ENCODE results near the gene FCHSD2. TPM values are rescaled to one million over a fixed set of nuclear protein-coding genes. Genes with fewer than 3 reads are reported as not detected.

The FCHSD2 gene
- total and polyA plus RNA-seq, 2 donors (not counting 1 experiment from before 2014, with no cell fraction given): 113 to 189 TPM

DNA sequence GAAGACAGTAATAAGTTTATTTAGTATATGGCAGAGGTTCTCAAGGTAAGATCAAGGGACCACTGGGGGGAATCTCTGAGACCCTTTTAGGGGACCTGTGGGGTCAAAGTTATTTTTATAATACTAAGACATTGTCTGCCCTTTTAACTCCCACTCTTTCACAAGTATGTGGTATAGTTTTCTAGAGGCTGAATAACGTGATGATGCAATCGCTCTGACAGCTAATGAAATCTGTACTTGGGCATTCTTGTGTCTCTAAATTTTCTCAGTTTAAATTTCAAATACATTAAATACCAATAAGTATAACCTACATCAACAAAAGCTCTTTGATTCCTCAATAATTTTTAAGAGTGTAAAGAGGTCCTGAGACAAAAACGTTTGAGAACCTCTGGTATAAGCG, 180.0 kb downstream of the FCHSD2 start:
- Histone ChIP-seq H3K36me3 (replicated peaks in 1 of 2; ENCODE audit: control extremely low read depth in 1 of 2, control insufficient read depth in 1 of 2, extremely low read depth in 1 of 2, insufficient read depth in 2 of 2, low read length in 1 of 2) (peaks cover 3 to 59% of the 10 kb centered on the region in 2 experiments), H3K4me1 (ENCODE audit: control insufficient read depth in 2 of 2, insufficient read depth in 2 of 2, low read length in 2 of 2) (peaks cover 9 to 11% of the 10 kb centered on the region in 2 donors), H3K4me3 (ENCODE audit: control extremely low read depth in 1 of 5, extremely low read depth in 1 of 5, insufficient read depth in 1 of 5, low read depth in 2 of 5, low read length in 4 of 5) (no peak overlapping the region), H3K27ac (ENCODE audit: low read length in 2 of 2) (peak overlapping the region in 1 of 2 donors; percentile 6), H3K27me3 (replicated peaks in 1 of 4; ENCODE audit: control extremely low read depth in 1 of 4, control insufficient read depth in 3 of 4, insufficient read depth in 4 of 4, low read length in 3 of 4) (no peaks in the 10 kb centered on the region), H3K9me3 (ENCODE audit: control extremely low read depth in 1 of 3, control insufficient read depth in 2 of 3, insufficient read depth in 1 of 3, low read length in 2 of 3) (peaks cover 0 to 3% (median 0%) of the 10 kb centered on the region in 3 donors), H3K9ac (ENCODE audit: low read length) (no peak overlapping the region), H3K4me2 (replicated peaks; ENCODE audit: low read depth, low read length, poor library complexity, severe bottlenecking) (no peak overlapping the region), H3K79me2 (ENCODE audit: control insufficient read depth, insufficient read depth, low read length) (peaks cover 94% of the 10 kb centered on the region), H2AFZ (ENCODE audit: insufficient read depth, low read depth, low read length, poor library complexity, severe bottlenecking) (no peak overlapping the region), H4K20me1 (ENCODE audit: control insufficient read depth, insufficient read depth, low read length, poor library complexity, severe bottlenecking) (peaks cover 5% of the 10 kb centered on the region)
- no peak for DNase-seq
- intact Hi-C loops (cut with micrococcal nuclease): no loop called here
- H3K27ac Mint-ChIP-seq: peak overlapping the region; percentile 26
- H3K4me3 Mint-ChIP-seq: no peak overlapping the region
- CTCF ChIA-PET: interaction anchor here (0.7 kb wide), 1 partner anchor 709 kb away, joined by 5 read pairs; no protein-coding TSS in a partner anchor
- peaks cover 2% of the 10 kb centered on the region for H3K9me3 Mint-ChIP-seq (ENCODE audit: insufficient read depth)
- no peak for ATAC-seq (ENCODE audit: low read depth)
- POLR2A ChIA-PET: interaction anchor here (0.6 kb wide), 1 partner anchor 22 kb away, joined by 3 read pairs; no protein-coding TSS in a partner anchor
- no peak for TF ChIP-seq EZH2 (IDR thresholded peaks at IDR 0.05; ENCODE audit: borderline replicate concordance, insufficient read depth, low read depth, low read length, poor library complexity, severe bottlenecking)
- TF ChIP-seq, protein P1, sequence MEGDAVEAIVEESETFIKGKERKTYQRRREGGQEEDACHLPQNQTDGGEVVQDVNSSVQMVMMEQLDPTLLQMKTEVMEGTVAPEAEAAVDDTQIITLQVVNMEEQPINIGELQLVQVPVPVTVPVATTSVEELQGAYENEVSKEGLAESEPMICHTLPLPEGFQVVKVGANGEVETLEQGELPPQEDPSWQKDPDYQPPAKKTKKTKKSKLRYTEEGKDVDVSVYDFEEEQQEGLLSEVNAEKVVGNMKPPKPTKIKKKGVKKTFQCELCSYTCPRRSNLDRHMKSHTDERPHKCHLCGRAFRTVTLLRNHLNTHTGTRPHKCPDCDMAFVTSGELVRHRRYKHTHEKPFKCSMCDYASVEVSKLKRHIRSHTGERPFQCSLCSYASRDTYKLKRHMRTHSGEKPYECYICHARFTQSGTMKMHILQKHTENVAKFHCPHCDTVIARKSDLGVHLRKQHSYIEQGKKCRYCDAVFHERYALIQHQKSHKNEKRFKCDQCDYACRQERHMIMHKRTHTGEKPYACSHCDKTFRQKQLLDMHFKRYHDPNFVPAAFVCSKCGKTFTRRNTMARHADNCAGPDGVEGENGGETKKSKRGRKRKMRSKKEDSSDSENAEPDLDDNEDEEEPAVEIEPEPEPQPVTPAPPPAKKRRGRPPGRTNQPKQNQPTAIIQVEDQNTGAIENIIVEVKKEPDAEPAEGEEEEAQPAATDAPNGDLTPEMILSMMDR (IDR thresholded peaks at IDR 0.05): no peak
- no peaks in the 10 kb centered on the region for H3K27me3 Mint-ChIP-seq
- no CpG with 5 or more reads among the region's 4 CpGs for WGBS (ENCODE audit: insufficient coverage)
- H3K4me1 Mint-ChIP-seq: peaks cover 24% of the 10 kb centered on the region

DNA sequence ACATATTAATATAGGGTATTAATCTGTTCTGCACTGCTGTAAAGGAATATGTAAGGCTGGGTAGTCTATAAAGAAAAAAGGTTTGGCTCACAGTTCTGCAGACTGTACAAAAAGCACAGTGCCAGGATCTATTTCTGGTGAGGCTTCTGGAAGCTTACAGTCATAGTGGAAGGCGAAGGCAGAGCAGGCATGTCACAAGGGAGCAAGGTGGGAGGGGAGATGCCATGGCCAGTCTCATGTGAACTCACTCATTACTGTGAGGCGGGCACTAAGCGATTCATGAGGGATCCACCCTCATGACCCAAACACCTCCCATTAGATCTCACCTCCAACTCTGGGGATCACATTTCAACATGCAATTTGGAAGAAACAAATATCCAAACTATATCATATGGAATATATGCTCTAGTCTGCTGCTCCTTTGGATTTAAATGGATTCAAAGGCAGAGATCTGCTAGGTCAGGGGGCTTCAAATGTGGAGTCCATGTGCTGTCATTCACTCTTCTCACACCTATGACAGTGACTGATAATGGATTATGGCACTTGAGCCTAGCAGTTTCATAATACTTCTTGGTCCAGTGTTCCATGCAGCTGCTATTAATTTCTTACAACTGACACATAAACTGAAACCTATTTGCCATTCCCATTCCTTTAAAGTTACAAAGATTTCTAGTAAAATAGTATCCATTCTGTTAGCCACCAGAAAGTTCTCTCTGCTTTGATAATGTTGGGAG, 182.0 kb downstream of the FCHSD2 start:
- Histone ChIP-seq H2AFZ (ENCODE audit: insufficient read depth, low read depth, low read length, poor library complexity, severe bottlenecking) (no peak overlapping the region), H4K20me1 (ENCODE audit: control insufficient read depth, insufficient read depth, low read length, poor library complexity, severe bottlenecking) (peaks cover 5% of the 10 kb centered on the region), H3K9me3 (ENCODE audit: control extremely low read depth in 1 of 3, control insufficient read depth in 2 of 3, insufficient read depth in 1 of 3, low read length in 2 of 3) (no peaks in the 10 kb centered on the region), H3K4me1 (ENCODE audit: control insufficient read depth in 2 of 2, insufficient read depth in 2 of 2, low read length in 2 of 2) (peaks cover 15% of the 10 kb centered on the region in 2 donors), H3K27me3 (replicated peaks in 1 of 4; ENCODE audit: control extremely low read depth in 1 of 4, control insufficient read depth in 3 of 4, insufficient read depth in 4 of 4, low read length in 3 of 4) (no peaks in the 10 kb centered on the region), H3K4me2 (replicated peaks; ENCODE audit: low read depth, low read length, poor library complexity, severe bottlenecking) (no peak overlapping the region), H3K27ac (ENCODE audit: low read length in 2 of 2) (peak overlapping the region in 1 of 2 donors; percentile 59), H3K4me3 (ENCODE audit: control extremely low read depth in 1 of 5, extremely low read depth in 1 of 5, insufficient read depth in 1 of 5, low read depth in 2 of 5, low read length in 4 of 5) (no peak overlapping the region), H3K79me2 (ENCODE audit: control insufficient read depth, insufficient read depth, low read length) (peaks cover 92% of the 10 kb centered on the region), H3K36me3 (replicated peaks in 1 of 2; ENCODE audit: control extremely low read depth in 1 of 2, control insufficient read depth in 1 of 2, extremely low read depth in 1 of 2, insufficient read depth in 2 of 2, low read length in 1 of 2) (peaks cover 3 to 47% of the 10 kb centered on the region in 2 experiments), H3K9ac (ENCODE audit: low read length) (no peak overlapping the region)
- H3K4me3 Mint-ChIP-seq: no peak overlapping the region
- intact Hi-C loops (cut with micrococcal nuclease): no loop called here
- peaks cover 29% of the 10 kb centered on the region for H3K4me1 Mint-ChIP-seq
- H3K27ac Mint-ChIP-seq: peak overlapping the region; percentile 60
- H3K27me3 Mint-ChIP-seq: no peaks in the 10 kb centered on the region
- TF ChIP-seq, protein P1 (IDR thresholded peaks at IDR 0.05): no peak
- no peak for TF ChIP-seq EZH2 (IDR thresholded peaks at IDR 0.05; ENCODE audit: borderline replicate concordance, insufficient read depth, low read depth, low read length, poor library complexity, severe bottlenecking)
- DNase-seq: no peak
- WGBS (ENCODE audit: insufficient coverage): 100% methylated on average over 1 of the region's 3 CpGs
- peaks cover 2% of the 10 kb centered on the region for H3K9me3 Mint-ChIP-seq (ENCODE audit: insufficient read depth)
- ChIA-PET CTCF (no interaction called here), POLR2A (no interaction called here)
- ATAC-seq (ENCODE audit: low read depth): no peak

Data from B cell (primary cell).